Medulla oblongata (tissue), 1 donor: Measurements from ENCODE around the gene KIF1A.

Experiments used
- DNase-seq: peaks from one replicate; pipeline ENCODE4 v3.0.0-alpha.2; 2015; ENCODE audit errors: extremely low spot score

Gene KIF1A, protein sequence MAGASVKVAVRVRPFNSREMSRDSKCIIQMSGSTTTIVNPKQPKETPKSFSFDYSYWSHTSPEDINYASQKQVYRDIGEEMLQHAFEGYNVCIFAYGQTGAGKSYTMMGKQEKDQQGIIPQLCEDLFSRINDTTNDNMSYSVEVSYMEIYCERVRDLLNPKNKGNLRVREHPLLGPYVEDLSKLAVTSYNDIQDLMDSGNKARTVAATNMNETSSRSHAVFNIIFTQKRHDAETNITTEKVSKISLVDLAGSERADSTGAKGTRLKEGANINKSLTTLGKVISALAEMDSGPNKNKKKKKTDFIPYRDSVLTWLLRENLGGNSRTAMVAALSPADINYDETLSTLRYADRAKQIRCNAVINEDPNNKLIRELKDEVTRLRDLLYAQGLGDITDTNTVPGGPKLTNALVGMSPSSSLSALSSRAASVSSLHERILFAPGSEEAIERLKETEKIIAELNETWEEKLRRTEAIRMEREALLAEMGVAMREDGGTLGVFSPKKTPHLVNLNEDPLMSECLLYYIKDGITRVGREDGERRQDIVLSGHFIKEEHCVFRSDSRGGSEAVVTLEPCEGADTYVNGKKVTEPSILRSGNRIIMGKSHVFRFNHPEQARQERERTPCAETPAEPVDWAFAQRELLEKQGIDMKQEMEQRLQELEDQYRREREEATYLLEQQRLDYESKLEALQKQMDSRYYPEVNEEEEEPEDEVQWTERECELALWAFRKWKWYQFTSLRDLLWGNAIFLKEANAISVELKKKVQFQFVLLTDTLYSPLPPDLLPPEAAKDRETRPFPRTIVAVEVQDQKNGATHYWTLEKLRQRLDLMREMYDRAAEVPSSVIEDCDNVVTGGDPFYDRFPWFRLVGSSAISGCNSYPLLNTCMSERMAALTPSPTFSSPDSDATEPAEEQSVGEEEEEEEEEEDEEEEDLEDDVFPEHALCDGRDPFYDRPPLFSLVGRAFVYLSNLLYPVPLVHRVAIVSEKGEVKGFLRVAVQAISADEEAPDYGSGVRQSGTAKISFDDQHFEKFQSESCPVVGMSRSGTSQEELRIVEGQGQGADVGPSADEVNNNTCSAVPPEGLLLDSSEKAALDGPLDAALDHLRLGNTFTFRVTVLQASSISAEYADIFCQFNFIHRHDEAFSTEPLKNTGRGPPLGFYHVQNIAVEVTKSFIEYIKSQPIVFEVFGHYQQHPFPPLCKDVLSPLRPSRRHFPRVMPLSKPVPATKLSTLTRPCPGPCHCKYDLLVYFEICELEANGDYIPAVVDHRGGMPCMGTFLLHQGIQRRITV (N-terminal part only)

DNA sequence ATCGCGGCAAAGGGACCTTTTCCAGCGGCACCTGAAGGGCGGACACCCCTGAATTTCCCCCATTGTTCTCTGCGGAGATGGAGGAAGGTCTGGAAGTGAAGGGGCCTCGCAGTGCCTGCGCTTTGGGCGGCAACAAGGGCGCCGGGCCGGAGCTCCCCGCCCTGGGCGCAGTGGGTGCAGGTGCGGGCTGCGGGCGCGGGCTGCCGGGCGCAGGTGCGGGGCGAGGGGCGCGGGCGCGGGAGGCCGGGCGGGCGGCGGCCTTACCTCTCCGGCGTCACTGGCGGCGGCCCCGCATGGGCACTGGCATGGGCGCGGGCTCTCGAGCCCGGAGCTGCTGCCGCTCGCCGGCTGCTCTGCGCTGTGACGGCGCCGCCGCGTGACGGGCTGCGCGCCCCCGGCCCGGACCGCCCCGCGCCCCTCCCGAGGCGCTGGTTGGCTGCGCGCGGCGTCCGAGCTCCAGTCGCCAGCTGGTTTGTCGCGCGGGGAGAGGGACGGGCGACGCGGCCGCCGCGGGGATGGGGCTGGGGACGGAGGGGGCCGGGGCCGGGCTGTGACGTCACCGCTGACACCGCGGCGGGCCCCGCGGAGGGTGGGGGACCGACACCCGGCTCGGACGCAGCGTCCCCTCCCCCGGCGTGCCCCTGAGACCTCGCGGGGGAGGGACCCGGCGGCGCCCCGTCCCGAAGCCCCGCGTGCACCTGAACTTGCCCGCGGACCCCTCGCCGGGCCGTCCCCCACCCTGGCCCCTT is at the start of gene KIF1A:
TSS of gene KIF1A (minus strand) at position 362 of the 749 bp plus-strand sequence. CDS start 22,467 bp downstream, outside the sequence.
- peak; percentile 94 for DNase-seq

DNA sequence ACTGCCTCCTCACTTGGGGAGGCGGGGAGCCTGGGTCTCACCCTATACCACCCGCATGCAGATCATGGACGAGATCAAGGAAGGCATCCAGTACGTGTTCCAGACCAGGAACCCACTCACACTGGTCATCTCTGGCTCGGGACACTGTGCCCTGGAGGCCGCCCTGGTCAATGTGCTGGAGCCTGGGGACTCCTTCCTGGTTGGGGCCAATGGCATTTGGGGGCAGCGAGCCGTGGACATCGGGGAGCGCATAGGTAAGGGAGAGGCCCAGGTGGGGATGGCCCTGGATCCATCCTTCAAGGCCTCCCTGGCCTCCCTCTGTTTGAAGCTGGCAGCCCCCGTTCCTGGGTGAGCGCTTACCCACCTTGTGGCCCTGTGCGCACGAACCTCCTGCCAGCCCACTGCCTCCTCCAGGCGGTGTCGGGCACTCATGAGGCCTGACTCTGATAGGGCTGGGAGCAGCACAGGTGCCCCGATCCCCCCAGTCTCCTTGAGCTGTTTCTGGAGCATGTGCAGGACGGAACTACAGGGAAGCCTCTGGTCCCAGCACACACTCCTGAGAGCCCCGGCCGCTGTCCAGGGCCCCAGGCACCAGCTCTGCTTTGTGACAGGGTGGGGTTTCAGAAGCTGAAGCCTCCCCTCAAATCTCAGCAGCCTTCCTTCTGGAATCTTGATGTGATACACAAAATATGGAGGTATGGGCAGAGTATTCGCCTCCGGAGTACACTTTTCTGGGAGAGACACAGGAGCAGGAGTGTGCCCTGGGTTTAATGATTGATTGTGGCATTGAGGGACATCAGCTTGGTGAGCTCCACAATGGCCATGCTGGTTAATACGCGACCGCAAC is 49.3 kb upstream of the KIF1A start:
- no peak for DNase-seq

DNA sequence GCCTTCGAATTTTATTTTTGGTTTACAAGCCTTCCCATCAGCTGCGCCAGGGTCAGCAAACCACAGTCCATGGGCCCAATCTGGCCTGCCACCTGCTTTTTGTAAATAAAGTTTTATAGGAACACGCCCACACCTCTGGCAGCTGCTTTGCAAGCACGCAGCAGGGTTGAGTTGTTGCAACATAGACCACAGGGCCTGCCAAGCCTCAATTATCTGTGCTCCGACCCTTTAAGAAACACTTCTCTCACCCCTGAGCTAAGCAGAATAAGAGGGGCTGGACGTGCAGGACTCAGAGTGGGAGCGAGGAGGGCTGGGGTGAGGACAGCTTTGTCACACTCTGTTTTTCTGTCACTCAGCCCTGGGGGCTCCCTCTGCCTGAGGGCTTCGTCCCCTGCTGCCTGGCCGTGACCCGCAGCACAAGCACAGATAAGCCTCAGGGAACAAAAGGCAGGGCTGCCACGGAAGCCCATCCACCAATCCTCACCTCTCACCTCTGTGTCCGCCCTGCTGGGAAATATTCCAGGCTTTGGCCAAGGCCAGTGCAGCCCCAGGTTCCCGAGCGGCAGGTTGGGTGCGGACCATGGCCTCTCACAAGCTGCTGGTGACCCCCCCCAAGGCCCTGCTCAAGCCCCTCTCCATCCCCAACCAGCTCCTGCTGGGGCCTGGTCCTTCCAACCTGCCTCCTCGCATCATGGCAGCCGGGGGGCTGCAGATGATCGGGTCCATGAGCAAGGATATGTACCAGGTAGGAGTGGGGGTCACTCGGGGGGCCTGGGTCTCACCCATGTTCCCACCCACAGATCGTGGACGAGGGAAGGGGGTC is 48.5 kb upstream of the KIF1A start, which contains the start of gene AGXT:
TSS of gene AGXT (plus strand) at position 539 of the 823 bp plus-strand sequence. CDS start at position 581, 42 bp downstream.
- DNase-seq, result no peak

DNA sequence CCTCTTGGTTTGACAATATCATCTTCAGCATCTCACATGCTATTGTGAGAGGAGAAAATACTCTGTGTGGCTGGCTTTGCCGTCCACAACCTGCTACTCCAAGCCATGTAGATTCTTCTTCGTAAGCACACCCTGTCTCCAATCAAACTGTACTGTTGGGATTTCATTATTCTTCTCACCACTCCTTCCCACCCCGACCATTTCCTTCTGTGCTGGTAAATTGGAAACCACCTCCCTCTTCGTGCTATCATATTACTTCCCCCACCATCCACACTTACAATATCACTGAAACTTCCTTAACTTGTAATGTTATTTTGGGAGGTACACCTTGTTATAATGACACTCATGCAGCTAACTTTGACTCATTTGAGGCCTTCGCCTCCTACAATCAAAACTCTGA is 45.4 kb upstream of the KIF1A start:
- no peak for DNase-seq

DNA sequence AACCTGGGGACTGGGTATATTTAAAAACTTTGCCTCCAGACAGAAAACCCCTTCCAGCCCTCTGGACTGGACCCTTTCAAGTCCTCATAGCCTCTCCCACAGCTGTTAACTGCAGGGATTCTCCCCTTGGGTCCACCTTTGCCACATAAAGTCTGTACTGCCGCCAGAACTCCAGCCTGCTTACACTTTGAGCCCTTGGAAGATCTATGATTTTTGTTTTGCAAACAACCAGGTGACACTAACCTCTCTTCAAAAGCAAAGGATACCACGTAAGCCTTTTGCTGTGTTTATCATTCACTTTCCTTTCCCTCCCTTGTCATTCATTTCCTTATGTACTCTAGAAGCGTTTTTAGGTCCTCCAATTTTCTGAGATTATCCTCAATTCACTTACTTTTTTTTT is 44.5 kb upstream of the KIF1A start:
- no peak for DNase-seq

DNA sequence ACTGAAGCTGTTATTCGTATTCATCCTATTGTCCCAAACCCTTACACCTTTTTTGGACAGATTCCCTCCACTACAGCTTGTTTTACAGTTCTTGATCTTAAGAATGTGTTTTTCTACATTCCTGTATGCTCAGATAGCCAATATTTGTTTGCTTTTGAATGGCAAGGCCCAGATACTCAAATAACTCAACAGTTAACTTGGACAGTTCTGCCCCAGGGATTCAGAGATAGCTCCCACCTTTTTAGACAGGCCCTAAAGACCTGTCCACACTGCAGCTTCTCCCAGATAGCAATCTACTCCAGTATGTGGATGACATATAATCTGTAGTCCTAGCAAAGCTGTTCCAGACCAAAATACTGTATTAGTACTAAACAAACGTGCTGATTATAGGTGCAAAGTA is 41.5 kb upstream of the KIF1A start:
- DNase-seq, result no peak

DNA sequence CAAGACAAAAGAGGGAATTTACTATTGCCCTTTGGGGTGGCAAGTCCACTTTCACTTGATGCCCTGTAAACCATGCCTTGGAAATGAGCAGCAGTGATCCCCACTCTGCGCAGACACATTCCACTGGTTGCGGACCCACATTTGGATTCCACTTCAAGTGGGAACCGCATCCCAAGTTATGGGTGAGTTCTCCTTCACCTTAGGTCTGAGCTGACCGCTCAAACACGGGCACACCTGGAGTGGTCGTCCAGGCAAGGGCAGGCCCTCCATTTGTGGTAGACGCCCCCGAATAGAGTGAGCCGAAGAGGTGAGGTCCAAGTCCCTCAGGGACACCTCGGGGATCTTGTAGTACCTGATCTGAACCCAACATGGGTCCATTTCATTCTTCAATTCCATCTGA is 38.9 kb upstream of the KIF1A start:
- no peak for DNase-seq

DNA sequence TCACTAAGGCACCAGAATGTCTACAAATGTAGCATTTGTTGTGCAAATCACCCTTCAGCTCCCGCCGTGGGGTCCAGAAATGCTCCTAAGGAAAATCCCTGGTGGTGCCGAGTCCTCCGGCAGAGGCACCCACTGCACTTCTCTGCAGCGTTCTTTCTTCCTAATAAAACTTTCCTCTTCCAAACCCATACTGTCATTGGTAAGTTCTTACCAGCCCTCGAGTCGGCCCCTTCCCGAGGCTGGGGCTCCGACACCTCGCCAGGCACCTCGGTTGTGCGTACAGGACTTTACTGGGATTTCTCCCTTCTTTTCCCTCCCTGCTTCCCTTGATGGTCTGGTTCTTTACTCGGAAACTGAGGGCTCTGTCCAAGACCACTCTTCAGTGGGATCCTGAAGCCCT is 38.3 kb upstream of the KIF1A start:
- DNase-seq, result no peak

DNA sequence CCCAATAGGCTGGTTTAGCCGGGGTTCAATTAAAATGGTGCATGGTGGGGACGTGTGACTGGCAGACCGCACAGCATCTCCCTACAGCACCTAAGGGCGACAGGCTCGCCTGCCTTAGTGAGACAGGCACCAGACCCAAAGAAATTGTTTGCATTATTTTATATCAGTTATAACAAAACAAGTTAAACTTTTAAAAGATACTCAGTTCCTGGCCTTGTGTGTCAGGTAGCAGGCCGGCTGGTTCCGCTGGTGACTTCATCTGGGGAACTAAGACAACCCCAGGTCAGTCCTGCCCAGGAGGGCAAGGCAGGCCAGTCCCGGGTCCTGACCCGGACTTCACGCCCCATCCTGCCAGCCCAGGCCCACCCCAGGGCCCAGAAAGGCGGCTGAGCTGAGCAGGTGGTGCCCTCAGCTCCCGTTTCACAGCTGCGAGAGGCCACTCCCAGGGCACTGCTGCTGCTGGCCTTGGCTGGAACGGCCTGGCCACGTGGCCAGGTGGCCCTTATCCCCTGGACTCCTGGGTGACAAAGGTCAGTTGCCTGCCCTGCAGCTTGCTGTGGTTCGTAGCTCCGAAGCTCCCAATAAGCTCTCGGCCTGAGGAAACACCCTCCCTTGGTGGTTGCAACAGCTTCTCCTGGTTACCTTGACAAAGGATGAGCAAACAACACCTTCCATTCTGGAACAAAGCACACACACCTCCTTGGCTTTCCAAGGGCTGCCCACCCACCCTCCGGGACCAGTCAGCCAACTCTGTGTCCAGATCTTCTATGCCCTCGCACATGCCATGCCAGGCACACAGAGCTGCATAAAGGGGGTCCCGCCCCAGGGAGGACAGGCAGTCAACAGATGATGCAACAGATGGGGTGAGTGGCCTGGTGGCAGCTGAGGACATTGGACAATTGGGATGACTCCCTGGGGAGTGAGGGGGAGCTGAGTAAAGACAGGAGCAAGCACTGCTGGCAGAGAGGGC is 37.3 kb upstream of the KIF1A start:
- DNase-seq, result no peak

DNA sequence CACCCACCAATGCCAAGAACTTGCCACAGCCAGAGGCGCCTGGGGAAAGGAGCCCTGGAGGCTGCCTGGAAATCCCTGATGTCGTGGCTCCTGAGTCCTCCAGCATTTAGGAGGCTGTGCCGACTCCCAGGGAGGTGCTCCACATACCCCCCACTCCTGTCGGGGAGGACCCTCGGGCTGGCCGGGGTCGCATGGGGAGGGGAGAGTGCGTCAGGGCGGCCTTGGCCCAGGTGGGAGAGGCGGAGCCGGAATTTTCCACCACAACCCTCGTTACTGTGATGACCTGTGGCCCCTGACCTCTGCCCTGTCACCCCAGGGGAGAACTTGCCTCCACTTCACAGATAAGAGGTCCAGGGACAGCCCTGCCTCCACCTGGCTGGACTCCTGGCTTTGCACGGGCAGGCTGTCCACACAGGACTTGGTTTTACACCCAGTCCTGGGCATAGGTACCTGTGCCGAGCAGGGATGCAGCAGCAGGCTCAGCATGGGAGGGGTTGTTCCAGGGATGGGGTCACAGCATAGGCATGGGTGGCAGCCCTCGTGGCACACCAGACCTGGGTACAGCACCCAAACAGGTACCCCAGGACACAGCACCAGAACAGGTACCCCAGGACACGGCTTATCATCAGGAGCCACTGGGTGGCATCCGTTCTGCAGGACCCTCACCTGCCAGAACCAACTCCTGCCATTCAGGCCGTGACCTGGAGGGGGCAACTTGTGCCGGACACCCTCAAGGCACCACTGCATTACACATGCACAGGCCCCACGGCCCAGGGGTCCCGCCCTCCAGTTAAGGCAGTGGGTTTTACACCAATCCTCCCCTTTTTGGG is 36.3 kb upstream of the KIF1A start:
- DNase-seq, result no peak

DNA sequence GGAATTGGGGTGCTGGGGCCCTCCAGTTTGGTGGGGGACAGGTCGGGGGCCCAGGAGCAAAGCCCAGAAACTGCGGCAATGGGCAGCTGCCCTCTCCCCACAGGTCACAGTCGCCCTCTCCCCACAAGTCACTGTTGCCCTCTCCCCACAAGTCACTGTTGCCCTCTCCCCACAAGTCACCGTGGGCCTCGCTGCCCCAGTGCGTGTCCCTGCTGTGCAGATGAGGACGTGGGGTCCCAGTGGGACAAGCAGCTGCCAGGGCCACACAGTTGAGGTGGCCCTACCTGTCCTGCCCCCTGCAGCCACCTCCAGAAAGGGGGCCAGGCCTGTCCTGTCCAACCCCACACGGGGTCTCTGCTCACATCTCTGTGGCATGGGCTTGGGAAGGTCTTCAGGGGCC is 35.7 kb upstream of the KIF1A start:
- no peak for DNase-seq

DNA sequence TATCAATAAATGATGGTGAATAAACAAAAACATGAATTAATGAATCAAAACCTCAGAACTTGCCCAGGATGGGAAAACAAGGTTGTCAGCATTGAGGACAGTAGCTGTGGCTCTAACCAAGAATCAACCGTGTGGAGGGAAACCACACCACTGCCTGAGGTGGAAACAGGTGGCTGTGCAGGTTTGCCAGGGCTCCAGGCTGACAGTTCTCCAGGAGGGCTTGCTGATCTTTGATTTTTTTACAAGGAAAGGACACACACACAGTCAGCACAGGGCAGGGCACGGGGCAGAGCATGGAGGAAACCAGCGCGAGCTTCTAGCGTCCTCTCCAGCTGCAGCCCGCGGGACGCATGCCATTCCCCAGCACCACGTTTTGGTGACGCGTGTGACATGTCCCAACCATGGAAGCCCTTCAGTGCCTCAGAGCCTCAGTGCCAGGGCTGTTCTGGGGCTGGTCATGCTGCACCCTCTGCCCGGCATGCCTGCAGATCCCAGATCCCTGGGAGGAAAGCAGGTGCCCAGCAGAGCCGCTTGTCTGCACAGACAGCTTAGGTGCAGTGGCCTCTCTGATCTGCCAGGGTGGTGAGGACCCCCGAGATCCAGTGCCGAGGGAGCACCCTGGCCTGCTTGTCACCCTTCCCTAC is 32.8 kb upstream of the KIF1A start:
- DNase-seq, result no peak

DNA sequence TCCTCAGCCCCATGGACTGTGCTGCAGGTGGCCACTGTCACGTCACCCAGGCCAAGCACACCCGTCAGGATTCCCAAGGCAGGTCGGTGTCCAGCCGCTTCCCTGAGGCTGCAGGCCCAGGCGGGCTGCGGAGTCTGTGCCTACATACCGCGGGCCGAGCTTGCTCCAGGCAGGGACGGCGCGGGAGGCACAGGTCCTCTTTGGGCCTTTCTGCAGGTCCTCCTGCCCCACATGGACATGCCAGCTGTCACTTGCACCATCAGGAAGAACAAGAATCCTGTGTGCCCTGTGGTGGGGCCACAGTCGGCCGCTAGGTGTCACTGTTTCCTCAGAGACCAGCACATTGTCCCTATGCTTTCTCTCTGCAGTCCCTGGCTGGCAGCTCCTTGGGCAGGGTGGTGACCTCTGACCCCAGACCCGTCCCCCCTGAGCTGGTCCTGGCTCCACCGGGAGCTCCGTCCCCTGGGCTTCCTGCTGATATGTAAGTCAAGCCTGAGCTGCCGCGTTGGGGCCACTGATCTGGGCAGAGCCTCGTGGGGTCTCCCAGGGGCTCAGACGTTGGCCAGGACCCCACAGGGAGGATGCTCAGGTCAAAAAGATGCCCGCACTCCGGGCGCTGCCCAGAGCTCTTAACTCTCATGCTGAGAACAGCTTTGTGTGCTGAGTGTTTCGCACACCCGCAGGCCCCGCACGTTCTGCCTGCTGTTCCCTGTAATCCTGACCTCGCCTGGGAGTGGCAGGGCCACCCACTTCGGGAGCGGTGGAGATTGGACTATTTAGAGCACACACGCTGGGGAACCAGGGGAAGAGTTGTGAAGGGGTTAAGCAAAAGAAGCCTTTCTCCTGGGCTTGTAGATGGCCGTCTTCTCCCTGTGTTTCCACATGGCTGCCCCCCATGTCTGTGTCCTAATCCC is 31.3 kb upstream of the KIF1A start:
- peak; percentile 89 for DNase-seq

DNA sequence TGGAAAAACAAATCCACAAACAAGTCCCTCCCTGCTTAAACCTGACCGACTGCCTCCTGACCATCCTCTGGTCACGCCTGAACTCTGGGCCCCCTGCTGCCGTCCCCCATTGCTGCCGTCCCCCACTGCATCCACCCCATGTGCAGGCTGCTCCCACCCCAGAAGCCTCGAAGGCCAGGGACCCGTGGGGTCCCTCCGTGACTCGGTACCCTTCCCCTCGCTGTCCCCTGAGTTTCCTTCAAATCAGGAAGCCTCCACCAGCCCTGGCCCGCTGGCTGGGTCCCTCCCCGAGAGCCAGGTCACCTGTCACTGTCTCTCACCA is 30.7 kb upstream of the KIF1A start:
- no peak for DNase-seq

DNA sequence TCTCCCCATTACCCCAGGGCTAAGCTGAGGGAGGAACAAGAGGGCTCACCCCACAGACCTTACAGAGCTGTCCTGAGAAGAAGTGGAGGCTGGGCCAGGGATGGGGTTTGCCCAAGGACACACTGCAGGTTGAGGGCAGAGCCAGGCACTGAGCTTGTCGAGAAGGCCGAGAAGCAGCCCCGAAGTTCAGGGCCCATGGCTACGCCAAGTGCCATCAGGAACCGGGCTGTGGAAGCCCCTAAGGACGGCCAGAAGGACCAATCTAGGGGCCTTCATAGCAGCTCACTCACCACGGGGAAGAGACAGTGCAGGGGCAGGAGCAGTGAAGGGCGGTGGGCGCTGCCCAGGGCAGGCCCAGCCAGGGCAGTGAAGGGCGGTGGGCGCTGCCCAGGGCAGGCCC is 30.0 kb upstream of the KIF1A start:
- DNase-seq, result no peak
